ENCODE data around the gene ZNF710.

ZNF710 gene

DNA sequence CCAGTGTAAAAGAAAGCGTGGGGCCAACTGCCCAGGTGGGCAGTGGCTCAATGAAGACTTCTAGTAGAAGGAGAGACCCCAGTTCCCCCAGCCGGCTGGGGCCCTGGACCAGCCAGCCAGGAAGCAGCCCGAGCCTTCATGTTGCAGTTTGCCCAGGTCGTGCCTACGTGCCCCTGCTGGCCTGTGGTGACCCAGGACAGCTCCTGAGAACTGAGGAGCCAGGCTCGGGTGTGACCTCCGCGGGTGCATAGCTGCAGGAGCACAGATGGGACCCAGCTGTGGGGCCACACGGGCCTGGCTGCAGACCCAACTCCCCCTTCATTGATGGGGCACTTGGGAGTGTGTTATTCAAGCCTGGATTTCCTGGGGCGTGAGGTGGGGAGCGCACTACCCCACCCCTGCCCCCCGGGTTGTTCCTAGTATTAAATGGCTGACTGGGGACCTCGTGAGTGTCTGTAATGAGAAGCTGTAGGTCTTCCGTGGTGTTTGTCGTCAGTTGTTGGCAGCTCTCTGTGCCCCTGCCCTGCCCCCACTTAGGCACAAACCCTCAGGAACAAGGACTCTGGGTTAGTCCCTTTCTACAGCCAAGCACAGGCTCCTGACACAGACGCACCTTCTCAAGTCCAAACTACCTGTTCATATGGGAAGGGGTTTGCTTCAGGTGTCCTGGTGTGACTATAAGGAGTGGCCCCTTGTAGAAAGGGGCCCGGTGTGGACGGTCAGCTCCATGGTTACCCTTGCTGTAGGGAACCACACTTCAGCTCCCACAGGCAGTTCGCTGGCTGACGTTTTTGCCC lies 62.0 kb downstream of the ZNF710 start:
- Histone ChIP-seq H3K79me2 (no peaks in the 10 kb centered on the region), H3K27me3 (ENCODE audit: control insufficient read depth, insufficient read depth, low read length) (no peaks in the 10 kb centered on the region), H2AFZ (no peak overlapping the region), H3K4me3 (ENCODE audit: low read depth, low read length) (no peak overlapping the region), H3K9me3 (ENCODE audit: control insufficient read depth, low read length) (no peaks in the 10 kb centered on the region), H3K4me2 (ENCODE audit: low read length) (no peak overlapping the region), H3K27ac (peak overlapping the region; percentile 19), H3K36me3 (ENCODE audit: control insufficient read depth, insufficient read depth, low read length) (no peaks in the 10 kb centered on the region), H3K4me1 (peaks cover 2% of the 10 kb centered on the region), H3K9ac (no peak overlapping the region)
- TF ChIP-seq, protein P1, sequence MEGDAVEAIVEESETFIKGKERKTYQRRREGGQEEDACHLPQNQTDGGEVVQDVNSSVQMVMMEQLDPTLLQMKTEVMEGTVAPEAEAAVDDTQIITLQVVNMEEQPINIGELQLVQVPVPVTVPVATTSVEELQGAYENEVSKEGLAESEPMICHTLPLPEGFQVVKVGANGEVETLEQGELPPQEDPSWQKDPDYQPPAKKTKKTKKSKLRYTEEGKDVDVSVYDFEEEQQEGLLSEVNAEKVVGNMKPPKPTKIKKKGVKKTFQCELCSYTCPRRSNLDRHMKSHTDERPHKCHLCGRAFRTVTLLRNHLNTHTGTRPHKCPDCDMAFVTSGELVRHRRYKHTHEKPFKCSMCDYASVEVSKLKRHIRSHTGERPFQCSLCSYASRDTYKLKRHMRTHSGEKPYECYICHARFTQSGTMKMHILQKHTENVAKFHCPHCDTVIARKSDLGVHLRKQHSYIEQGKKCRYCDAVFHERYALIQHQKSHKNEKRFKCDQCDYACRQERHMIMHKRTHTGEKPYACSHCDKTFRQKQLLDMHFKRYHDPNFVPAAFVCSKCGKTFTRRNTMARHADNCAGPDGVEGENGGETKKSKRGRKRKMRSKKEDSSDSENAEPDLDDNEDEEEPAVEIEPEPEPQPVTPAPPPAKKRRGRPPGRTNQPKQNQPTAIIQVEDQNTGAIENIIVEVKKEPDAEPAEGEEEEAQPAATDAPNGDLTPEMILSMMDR (IDR thresholded peaks at IDR 0.05): no peak

DNA sequence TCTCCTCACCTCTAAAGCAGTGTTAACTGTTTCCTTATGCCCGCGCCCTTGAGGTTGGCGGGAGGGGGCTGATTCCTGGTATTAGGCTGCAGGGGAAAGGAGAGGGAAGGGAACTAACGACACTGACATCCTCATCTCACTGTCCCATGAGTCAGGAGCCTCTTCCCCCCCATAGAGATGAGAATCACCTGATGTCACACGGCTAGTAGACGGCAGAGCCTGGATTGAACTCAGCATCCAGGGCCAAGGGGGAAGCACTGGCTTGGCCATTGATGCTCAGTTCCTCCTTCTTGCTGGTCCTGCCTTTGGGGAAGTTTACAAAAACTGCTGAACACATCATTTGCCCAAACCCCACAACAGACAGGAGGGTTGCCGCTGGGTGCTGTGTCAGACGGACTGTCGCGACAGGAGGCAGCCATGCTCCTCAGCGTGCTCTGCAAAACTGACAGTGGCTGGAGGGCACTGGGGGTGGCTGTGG lies 62.7 kb downstream of the ZNF710 start:
- Histone ChIP-seq H3K4me3 (ENCODE audit: low read depth, low read length) (no peak overlapping the region), H3K9me3 (ENCODE audit: control insufficient read depth, low read length) (no peaks in the 10 kb centered on the region), H3K79me2 (no peaks in the 10 kb centered on the region), H3K27me3 (ENCODE audit: control insufficient read depth, insufficient read depth, low read length) (no peaks in the 10 kb centered on the region), H3K4me1 (peaks cover 2% of the 10 kb centered on the region), H3K27ac (peak overlapping the region; percentile 29), H3K36me3 (ENCODE audit: control insufficient read depth, insufficient read depth, low read length) (no peaks in the 10 kb centered on the region), H3K4me2 (ENCODE audit: low read length) (no peak overlapping the region), H3K9ac (no peak overlapping the region), H2AFZ (no peak overlapping the region)
- TF ChIP-seq, protein P1 (IDR thresholded peaks at IDR 0.05): no peak

DNA sequence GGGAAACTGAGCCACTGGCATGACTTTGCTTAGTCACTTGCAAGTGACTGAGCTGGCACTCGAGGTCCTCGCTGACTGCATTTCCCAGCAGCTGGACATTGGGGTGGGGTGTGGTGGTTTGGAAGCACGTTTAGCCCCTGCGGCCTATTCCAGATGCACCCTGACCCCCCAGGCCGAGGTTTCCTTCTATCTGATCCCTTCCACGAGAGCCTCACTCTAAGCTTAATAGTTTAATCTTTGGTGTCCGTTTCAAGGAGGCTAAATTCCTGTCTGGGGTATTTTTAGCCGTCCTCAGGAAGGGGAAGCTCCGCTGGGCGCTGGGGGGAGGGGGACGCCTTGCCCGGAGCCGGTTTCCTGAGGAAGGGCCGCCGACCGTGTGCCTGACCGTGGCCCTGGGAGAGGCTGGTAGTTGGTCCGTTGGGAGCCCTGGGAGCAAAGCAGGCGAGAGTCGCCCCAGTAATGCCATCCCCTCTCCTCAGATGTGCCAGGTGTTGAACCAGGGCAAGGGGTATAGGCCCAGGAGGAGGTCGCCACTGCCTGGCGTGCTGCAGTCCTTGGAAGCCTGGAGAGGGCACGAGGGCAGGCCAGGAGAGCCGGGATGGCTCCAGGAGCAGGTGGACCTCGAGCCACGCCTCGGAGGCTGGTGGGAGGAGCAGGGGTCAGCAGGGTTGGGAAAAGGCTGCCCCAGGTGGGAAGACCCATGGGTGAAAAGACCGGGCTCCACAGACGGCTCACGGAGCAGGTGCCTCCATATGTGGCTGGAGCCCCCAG lies 64.0 kb downstream of the ZNF710 start:
- Histone ChIP-seq H2AFZ (no peak overlapping the region), H3K4me2 (ENCODE audit: low read length) (no peak overlapping the region), H3K9me3 (ENCODE audit: control insufficient read depth, low read length) (no peaks in the 10 kb centered on the region), H3K27me3 (ENCODE audit: control insufficient read depth, insufficient read depth, low read length) (no peaks in the 10 kb centered on the region), H3K9ac (no peak overlapping the region), H3K4me1 (peaks cover 2% of the 10 kb centered on the region), H3K79me2 (no peaks in the 10 kb centered on the region), H3K36me3 (ENCODE audit: control insufficient read depth, insufficient read depth, low read length) (no peaks in the 10 kb centered on the region), H3K4me3 (ENCODE audit: low read depth, low read length) (no peak overlapping the region), H3K27ac (peak overlapping the region; percentile 53)
- TF ChIP-seq, protein P1 (IDR thresholded peaks at IDR 0.05): no peak

DNA sequence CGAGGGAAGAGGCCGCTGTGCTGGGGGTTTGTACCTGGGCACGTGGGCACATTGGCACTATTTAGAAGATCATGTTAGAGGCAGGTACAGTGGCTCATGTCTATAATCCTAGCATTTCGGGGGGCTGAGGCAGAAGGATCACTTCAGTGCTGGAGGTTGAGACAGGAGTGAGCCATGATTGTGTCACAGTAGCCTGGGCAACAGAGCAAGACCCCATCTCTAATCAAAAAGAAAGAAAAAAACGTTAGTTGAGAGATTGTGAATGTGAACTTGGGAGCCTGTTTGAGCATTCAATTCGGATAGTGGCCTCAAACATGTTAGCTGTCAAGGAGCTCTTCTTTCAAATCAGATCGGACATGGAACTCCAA lies 64.5 kb downstream of the ZNF710 start:
- no peak overlapping the region for H2AFZ ChIP-seq
- H3K9me3 ChIP-seq (ENCODE audit: control insufficient read depth, low read length): no peaks in the 10 kb centered on the region
- H3K27ac ChIP-seq: no peak overlapping the region
- no peak overlapping the region for H3K4me3 ChIP-seq (ENCODE audit: low read depth, low read length)
- H3K9ac ChIP-seq: no peak overlapping the region
- H3K79me2 ChIP-seq: no peaks in the 10 kb centered on the region
- no peaks in the 10 kb centered on the region for H3K36me3 ChIP-seq (ENCODE audit: control insufficient read depth, insufficient read depth, low read length)
- TF ChIP-seq, protein P1 (IDR thresholded peaks at IDR 0.05): no peak
- no peak overlapping the region for H3K4me2 ChIP-seq (ENCODE audit: low read length)
- peaks cover 2% of the 10 kb centered on the region for H3K4me1 ChIP-seq
- H3K27me3 ChIP-seq (ENCODE audit: control insufficient read depth, insufficient read depth, low read length): no peaks in the 10 kb centered on the region
